HG02798 (cell line): ENCODE results near the gene RO60.

Source experiments
- ATAC-seq: cut with Tn5 transposase; IDR thresholded peaks from one replicate; pipeline ENCODE4 v1.9.1; 2021; ENCODE audit warnings: mild to moderate bottlenecking; ENCODE audit not compliant: unreplicated experiment, poor library complexity

Gene RO60

GRCh38 chr1:193104907-193105820, 45.8 kb downstream of the RO60 start, which contains the start of gene GLRX2:
Gene GLRX2 (minus strand): TSS chr1:193105414. CDS start chr1:193105382, 32 bp downstream.
- ATAC-seq, result peak; percentile 94

GRCh38 chr1:193105821-193106177, 46.4 kb downstream of the RO60 start:
- no peak for ATAC-seq

GRCh38 chr1:193108471-193108870, 49.1 kb downstream of the RO60 start:
- ATAC-seq, result no peak
